Heart right ventricle (tissue), 16 donors: Measurements from ENCODE around the gene ANXA4. TPM values are rescaled to one million over a fixed set of nuclear protein-coding genes. Genes with fewer than 3 reads are reported as not detected.
"Not testable (repeated sequence)": the region's sequence is repeated elsewhere in the genome, so short reads cannot be mapped to it uniquely, and the experiment has no call there.

Experiments
- ATAC-seq, 8 donors: fragments of 200-7000 bp; cut with Tn5 transposase; one replicate each; pipeline ENCODE4 v1.9.1; 2020; ENCODE audit warnings: mild to moderate bottlenecking in 8 of 8, moderate library complexity in 8 of 8, moderate number of reproducible peaks in 1 of 8
- DNase-seq, 2 donors: peaks; one replicate each; pipeline ENCODE4 v3.0.0-alpha.2; 2020
- H3K27ac ChIP-seq, 10 donors: fragments of 200-600 bp; sonication (generic) in 2 of 10; one replicate each; pipeline versions ENCODE4 v1.5.0 to v1.8.0; 2020 to 2022; ENCODE audit warnings: mild to moderate bottlenecking in 3 of 10
- H3K27me3 ChIP-seq, 7 donors: fragments of 200-600 bp; one replicate each; pipeline ENCODE4 v1.8.0; 2021 to 2022; ENCODE audit warnings: mild to moderate bottlenecking in 2 of 7
- H3K36me3 ChIP-seq, 9 donors: fragments of 200-600 bp; sonication (generic) in 1 of 9; one replicate each; pipeline versions ENCODE4 v1.5.0 to v1.8.0; 2020 to 2022; ENCODE audit warnings: mild to moderate bottlenecking in 2 of 9
- H3K4me1 ChIP-seq, 9 donors: fragments of 200-600 bp; sonication (generic) in 1 of 9; one replicate each; pipeline versions ENCODE4 v1.5.0 to v1.8.0; 2020 to 2022; ENCODE audit warnings: mild to moderate bottlenecking in 4 of 9
- H3K4me3 ChIP-seq, 10 donors: fragments of 200-600 bp; sonication (generic) in 2 of 10; one replicate each; pipeline versions ENCODE4 v1.5.0 to v1.8.0; 2020 to 2022; ENCODE audit warnings: mild to moderate bottlenecking in 7 of 10, moderate library complexity in 2 of 10
- H3K9me3 ChIP-seq, 11 donors: fragments of 200-600 bp in 10 of 11; sonication (generic) in 2 of 11; one replicate each; pipeline versions ENCODE4 v1.5.0 to v1.8.0; 2013 to 2022; ENCODE audit warnings: mild to moderate bottlenecking in 2 of 11, control low read depth in 1 of 11, moderate library complexity in 1 of 11
- WGBS, 2 donors: extraction: QIAGEN DNeasy Blood & Tissue Kit; methylation state at CpG; one replicate each; pipeline ENCODE4 v1.1.7; 2013; ENCODE audit warnings: inconsistent platforms in 1 of 2; 5-methylcytosine and 5-hydroxymethylcytosine counted together
- intact Hi-C, 10 donors: fragments of 100-400 bp; cut with DNase I; formaldehyde crosslinking; loops; one replicate each; pipeline versions ENCODE4 v1.11.1 to v1.14.2; 2022
- polyA plus RNA-seq, 2 donors: library from polyadenylated mRNA; stranded (reverse); fragments of 200-250 nt; gene quantifications; one replicate each; pipeline ENCODE4 v1.2.3, GENCODE V29; 2013
- total RNA-seq, 10 donors: library from RNA; stranded (reverse); fragmentation: NEBNext Ultra II Directional in 3 of 10; extraction: Animal tissue kit (Norgen Biotek cat#: 25700) in 3 of 10; gene quantifications; one replicate each; pipeline versions ENCODE4 v1.2.1 to v1.2.4, GENCODE V29; 2021 to 2023
- TF ChIP-seq, protein P1 (sequence below), 9 donors: fragments of 200-600 bp; sonication (generic) in 2 of 9; IDR thresholded peaks; one replicate each; pipeline versions ENCODE4 v1.5.0 to v1.8.0; 2021 to 2022; ENCODE audit warnings: antibody characterized with exemption in 9 of 9, mild to moderate bottlenecking in 5 of 9, moderate library complexity in 1 of 9
- donor health status: Arrhythmogenic right ventricular cardiomyopathy.
- donor health status: ischemic (EF 13 %, LVEDD 7.1; RV severe dilation, severe dysfunction).
- donor health status: healthy with polysubstance abuse.
- donor health status: DM: no; HTN: yes; CAD: no.
- donor health status: DM: no; HTN: no; CAD: no.
- donor health status: ischemic (EF 25% LVEDD 6.9; RV normal size, moderate dysfunction).
- donor health status: ischemic (EF 25% LVEDD 5.7; RV mildly dilated, moderate dysfunction).
- donor health status: healthy.
- donor health status: DM: yes; HTN: yes; CAD: no.
- donor health status: Ischemic cardiomyopathy.
- donor health status: ischemic (EF 35%, LVEDD 5.7; RV mildly dilated, moderate dysfunction).
- donor health status: nonischemic (EF 11% LVEDD 7.7; RV severe dilation, severe dysfunction).
- donor health status: DM: yes; HTN: yes; CAD: no.
- donor health status: PGD.
- donor health status: ischemic (EF 29% LVEDD 5.4; RV normal size, mild dysfunction).
- donor health status: nonischemic (EF 23%, LVEDD 6.1; RV moderate dilation, normal function).

ANXA4 gene
- total and polyA plus RNA-seq, 12 donors: 12.0 to 36.7 (median 22.6) TPM

DNA sequence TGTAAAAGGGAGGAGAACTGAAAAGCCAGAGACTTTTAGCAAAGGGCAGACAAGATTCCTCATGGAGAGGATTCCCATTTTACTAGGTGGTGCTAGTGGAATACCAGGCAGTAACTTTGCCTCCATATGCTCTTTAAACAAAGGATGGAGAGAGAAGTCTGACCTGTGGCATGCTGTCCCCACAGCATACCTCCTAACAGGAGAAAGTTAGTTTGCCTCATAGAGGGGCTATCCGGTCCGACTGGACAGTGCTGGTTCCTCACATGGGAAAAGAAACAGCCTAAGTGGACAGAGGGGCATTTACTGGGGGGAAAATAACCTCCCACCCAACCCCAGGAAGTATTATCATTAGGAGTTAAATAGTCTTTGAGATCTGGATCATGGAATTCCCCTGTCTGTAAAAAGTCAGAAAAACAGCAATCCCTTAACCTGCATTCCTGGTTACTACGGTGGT lies 55.9 kb downstream of the ANXA4 start:
- 50 to 67% methylated on average over 3 of the region's 3 CpGs for WGBS, 2 donors

DNA sequence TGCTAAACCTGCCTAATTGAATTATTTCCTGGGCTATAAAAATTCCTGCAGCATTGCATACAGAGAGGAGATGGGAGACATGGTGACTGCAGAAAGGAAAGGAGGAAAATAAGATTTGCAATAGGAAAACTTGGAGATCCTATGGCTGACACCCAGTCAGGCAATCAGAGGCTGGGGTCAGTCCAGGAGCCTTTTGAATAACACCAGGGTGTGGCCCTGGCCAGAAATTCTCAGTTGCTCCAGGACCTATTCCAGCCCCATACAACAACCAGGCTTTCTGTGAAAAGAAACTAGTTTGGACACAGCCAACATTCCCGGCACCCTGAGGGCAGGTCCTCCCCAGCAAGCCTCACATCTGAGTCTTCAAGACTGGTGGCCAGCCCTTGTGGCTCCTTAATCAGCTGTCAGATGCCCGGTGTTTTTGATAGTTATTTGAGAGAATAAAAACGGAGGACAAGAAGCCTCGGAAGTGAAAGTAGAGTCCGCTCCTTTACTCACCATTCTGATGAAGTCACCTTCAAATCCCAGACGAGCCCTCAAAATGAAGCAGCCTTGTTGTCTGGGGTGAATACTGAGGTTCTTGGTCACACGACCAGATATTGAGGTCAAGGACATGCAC lies 56.5 kb downstream of the ANXA4 start:
- Histone ChIP-seq H3K4me1 (peaks cover 4 to 27% (median 22%) of the 10 kb centered on the region in 9 donors), H3K27me3 (no peaks in the 10 kb centered on the region), H3K9me3 (no peaks in the 10 kb centered on the region), H3K4me3 (peak overlapping the region in 8 of 10 donors; percentile 11 to 50 (median 46)), H3K27ac (peak overlapping the region in 9 of 10 donors; percentile 21 to 80 (median 64)), H3K36me3 (peaks cover 0 to 3% (median 0%) of the 10 kb centered on the region in 9 donors)
- TF ChIP-seq, protein P1, sequence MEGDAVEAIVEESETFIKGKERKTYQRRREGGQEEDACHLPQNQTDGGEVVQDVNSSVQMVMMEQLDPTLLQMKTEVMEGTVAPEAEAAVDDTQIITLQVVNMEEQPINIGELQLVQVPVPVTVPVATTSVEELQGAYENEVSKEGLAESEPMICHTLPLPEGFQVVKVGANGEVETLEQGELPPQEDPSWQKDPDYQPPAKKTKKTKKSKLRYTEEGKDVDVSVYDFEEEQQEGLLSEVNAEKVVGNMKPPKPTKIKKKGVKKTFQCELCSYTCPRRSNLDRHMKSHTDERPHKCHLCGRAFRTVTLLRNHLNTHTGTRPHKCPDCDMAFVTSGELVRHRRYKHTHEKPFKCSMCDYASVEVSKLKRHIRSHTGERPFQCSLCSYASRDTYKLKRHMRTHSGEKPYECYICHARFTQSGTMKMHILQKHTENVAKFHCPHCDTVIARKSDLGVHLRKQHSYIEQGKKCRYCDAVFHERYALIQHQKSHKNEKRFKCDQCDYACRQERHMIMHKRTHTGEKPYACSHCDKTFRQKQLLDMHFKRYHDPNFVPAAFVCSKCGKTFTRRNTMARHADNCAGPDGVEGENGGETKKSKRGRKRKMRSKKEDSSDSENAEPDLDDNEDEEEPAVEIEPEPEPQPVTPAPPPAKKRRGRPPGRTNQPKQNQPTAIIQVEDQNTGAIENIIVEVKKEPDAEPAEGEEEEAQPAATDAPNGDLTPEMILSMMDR (IDR thresholded peaks at IDR 0.05): no peak
- intact Hi-C loops: loop anchor here in 1 of 10 donors (5.0 kb wide), 1 partner anchor 56 kb away; the partner anchor contains the start of gene ANXA4
- DNase-seq (peak; percentile 7 to 11), ATAC-seq (peak; percentile 64 to 78 (median 72))
- 28 to 35% methylated on average over 7 of the region's 7 CpGs for WGBS, 2 donors

More for the DNA sequence above, 55.9 kb downstream of the ANXA4 start:
- Histone ChIP-seq H3K27ac (peak overlapping the region in 7 of 10 donors; percentile 14 to 80 (median 64)), H3K36me3 (peaks cover 0 to 4% (median 0%) of the 10 kb centered on the region in 9 donors), H3K4me1 (peaks cover 4 to 27% (median 21%) of the 10 kb centered on the region in 9 donors), H3K4me3 (peak overlapping the region in 6 of 10 donors; percentile 11 to 50 (median 47)), H3K9me3 (no peaks in the 10 kb centered on the region), H3K27me3 (no peaks in the 10 kb centered on the region)
- ATAC-seq (peak in 1 of 8 donors; percentile 43), DNase-seq (no peak)
- intact Hi-C loops: loop anchor here in 1 of 10 donors (5.0 kb wide), 1 partner anchor 56 kb away; the partner anchor contains the start of gene ANXA4
- TF ChIP-seq, protein P1 (IDR thresholded peaks at IDR 0.05): no peak

DNA sequence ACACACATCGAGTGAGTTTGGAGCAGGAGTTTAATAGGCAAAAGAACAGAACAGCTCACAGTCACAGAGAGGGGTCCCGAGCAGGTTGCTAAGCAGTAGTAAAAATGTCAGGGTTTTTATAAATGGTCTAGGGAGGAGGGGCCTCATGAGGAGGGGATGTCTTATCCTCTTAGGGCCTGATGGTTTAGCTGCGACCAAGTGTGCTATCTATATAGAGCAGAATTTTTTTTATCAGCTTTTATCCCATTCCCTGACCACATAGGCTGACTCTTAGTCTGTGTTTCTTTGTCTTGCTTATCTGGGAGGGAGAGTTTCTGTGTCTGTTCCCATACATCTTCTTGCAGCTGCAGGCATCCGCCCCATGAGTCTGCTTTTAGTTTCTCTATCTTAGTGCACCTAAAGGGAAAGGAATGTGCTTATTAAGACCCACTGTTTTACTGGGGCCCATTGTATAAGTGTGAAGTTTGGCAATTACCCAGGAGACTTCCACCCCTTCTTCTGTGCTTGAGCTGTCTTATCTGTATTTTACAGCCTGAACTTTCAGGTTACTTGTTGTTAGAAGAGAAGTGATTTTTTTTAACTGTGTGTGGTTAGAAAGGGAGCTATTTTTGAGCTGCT lies 57.1 kb downstream of the ANXA4 start:
- Histone ChIP-seq H3K4me3 (peak overlapping the region in 8 of 10 donors; percentile 11 to 50 (median 46)), H3K4me1 (peaks cover 4 to 27% (median 23%) of the 10 kb centered on the region in 9 donors), H3K27ac (peak overlapping the region in 9 of 10 donors; percentile 21 to 80 (median 64)), H3K27me3 (no peaks in the 10 kb centered on the region), H3K9me3 (no peaks in the 10 kb centered on the region), H3K36me3 (peaks cover 0 to 3% (median 0%) of the 10 kb centered on the region in 9 donors)
- DNase-seq (no peak), ATAC-seq (peak in 5 of 8 donors; percentile 28 to 41 (median 38))
- 25 to 30% methylated on average over 4 of the region's 4 CpGs for WGBS, 2 donors
- intact Hi-C loops: loop anchor here in 1 of 10 donors (5.0 kb wide), 1 partner anchor 57 kb away; the partner anchor contains the start of gene ANXA4
- TF ChIP-seq, protein P1 (IDR thresholded peaks at IDR 0.05): no peak

DNA sequence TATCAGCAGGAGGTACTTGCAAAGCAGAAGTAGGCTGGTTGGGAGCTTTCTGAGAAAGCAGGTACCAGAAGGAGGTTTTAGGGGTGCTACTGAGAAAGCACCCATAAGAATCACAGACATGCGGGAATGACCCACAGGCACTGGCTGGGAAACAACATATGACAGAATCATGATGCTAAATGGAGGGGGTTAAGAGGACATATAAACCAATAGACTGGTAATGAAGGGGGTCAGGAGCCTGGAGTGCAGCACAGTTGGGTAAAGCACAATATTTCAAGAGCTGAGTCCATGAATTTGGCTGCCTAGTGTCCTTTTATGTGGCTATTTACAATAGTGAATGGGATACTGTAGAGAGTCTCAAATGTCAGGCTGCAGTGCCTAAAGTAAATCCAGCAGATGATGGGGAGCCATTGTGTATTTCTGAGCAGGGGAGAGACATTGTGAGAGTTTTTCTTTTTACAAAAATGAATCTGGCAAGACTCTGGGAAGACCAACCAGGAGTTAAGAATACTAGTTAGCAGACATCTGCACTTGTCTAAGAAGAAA lies 59.9 kb downstream of the ANXA4 start:
- intact Hi-C loops: no loop called here
- WGBS, 2 donors: 94 to 100% methylated on average over 1 of the region's 1 CpG

DNA sequence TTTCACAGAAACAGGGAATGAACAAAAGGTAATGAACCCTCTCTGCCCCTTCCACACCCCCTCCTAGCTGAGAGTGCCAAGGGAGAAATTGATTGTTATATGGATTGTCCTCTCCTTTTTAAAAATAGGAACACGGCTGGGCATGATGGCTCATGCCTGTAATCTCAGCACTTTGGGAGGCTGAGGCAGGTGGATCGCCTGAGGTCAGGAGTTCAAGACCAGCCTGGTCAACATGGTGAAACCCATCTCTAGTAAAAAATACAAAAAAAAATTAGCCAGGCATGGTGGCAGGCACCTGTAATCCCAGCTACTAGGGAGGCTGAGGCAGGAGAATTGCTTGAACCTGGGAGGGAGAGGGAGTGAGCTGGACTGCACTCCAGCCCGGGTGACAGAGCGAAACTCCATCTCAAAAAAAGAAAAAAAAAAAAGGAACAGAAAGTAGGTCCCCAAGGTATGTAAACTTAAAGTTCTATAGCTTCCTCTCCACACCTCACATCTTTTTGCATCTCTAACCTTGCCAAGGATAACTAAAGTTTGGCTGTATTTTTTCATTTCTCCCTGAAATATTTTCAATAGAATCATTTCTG lies 60.9 kb downstream of the ANXA4 start:
- DNase-seq, H3K27me3 ChIP-seq, H3K9me3 ChIP-seq, intact Hi-C loops, H3K27ac ChIP-seq, ATAC-seq, H3K4me3 ChIP-seq: not testable (repeated sequence)
- peaks cover 4 to 30% (median 21%) of the 10 kb centered on the region in 9 donors for H3K4me1 ChIP-seq
- WGBS, 2 donors: 94% methylated on average over 4 of the region's 4 CpGs
- peaks cover 0 to 40% (median 21%) of the 10 kb centered on the region in 9 donors for H3K36me3 ChIP-seq

More for the DNA sequence above, 59.9 kb downstream of the ANXA4 start:
- Histone ChIP-seq H3K4me3 (no peak overlapping the region), H3K36me3 (peaks cover 0 to 29% (median 16%) of the 10 kb centered on the region in 9 donors), H3K9me3 (no peaks in the 10 kb centered on the region), H3K4me1 (peaks cover 4 to 33% (median 23%) of the 10 kb centered on the region in 9 donors), H3K27me3 (no peaks in the 10 kb centered on the region), H3K27ac (no peak overlapping the region)
- no peak for DNase-seq
- no peak for ATAC-seq
- TF ChIP-seq, protein P1 (IDR thresholded peaks at IDR 0.05): no peak
